IPS-15b (cell line): ENCODE results near the gene FREM1.

ENCODE experiments used
- H3K27me3 ChIP-seq: one replicate; pipeline ENCODE4 v1.6.1; 2013; ENCODE audit warnings: low read length; ENCODE audit not compliant: control insufficient read depth, insufficient read depth
- H3K36me3 ChIP-seq: one replicate; pipeline ENCODE4 v1.6.1; 2013; ENCODE audit warnings: low read length; ENCODE audit not compliant: control insufficient read depth, insufficient read depth
- H3K4me1 ChIP-seq: one replicate; pipeline ENCODE4 v1.6.1; 2013; ENCODE audit warnings: mild to moderate bottlenecking, low read length; ENCODE audit not compliant: control insufficient read depth, insufficient read depth
- H3K4me3 ChIP-seq: one replicate; pipeline ENCODE4 v1.5.1; 2013; ENCODE audit warnings: low read depth, low read length
- H3K9ac ChIP-seq: one replicate; pipeline ENCODE4 v1.6.1; 2013; ENCODE audit warnings: low read depth, mild to moderate bottlenecking, low read length
- H3K9me3 ChIP-seq: one replicate; pipeline ENCODE4 v1.6.1; 2013; ENCODE audit warnings: mild to moderate bottlenecking, low read length; ENCODE audit not compliant: control insufficient read depth, insufficient read depth

FREM1 gene

DNA sequence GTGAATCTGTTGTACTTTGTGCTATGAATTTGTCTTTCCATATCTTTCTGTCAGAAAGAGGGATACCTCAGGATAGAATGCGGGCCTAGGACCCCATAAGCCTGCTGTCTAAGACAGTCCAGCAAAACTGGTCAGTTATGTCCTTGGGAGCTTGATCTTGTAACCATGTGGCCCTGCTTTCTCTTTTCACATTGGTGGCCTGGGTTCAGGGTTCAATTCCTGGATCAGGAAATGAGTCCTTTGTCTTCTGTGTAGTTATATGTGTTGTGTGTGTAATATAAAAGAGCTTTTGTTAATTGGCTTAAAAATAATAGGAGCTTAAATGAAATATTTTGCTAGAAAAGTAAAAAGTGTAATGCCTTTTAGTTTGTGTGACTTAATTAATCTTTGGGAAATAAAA is 16.9 kb downstream of the FREM1 start:
- Histone ChIP-seq H3K4me3 (no peak overlapping the region), H3K4me1 (peaks cover 12% of the 10 kb centered on the region), H3K36me3 (no peaks in the 10 kb centered on the region), H3K9ac (no peak overlapping the region), H3K27me3 (no peaks in the 10 kb centered on the region), H3K9me3 (no peaks in the 10 kb centered on the region)

DNA sequence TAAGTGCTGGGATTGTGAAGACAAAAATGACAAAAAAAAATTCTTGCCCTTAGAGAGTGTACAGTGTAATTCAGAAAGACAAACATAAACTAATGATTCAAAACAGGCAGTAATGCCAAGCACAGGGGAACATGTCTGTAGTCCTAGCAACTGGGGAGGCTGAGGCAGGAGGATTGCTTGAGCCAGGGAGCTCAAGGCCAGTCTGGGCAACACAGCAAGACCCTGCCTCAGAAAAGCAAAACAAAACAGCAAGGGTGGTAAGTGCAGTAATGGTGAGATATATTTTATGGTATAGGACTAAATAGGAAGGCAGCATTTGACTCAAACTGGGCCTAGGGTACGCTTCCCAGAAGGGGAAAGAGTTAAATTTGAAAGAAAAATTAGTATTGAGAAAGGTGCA is 18.9 kb downstream of the FREM1 start:
- no peak overlapping the region for H3K9ac ChIP-seq
- no peak overlapping the region for H3K4me3 ChIP-seq
- no peaks in the 10 kb centered on the region for H3K27me3 ChIP-seq
- no peaks in the 10 kb centered on the region for H3K9me3 ChIP-seq
- peaks cover 17% of the 10 kb centered on the region for H3K4me1 ChIP-seq
- no peaks in the 10 kb centered on the region for H3K36me3 ChIP-seq

DNA sequence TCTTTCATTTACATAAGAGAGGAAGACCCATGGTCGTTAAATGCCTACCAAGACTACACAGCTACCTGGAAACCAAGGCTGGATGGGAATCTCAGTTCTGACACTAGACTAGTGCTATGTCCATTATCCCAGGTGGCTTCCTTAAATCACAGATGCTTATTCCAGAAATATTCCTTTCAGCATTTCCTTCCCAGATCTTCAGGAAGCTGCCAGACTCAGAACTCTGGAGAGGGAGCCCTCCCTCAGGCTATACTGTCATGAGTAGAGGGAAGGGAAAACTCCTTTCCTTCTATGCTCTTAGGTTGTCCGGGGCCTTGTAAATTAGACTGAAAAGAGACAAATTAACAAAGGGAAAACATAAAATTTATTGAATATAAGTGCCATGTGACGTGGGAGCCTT is 20.8 kb downstream of the FREM1 start:
- Histone ChIP-seq H3K4me3 (no peak overlapping the region), H3K27me3 (no peaks in the 10 kb centered on the region), H3K9ac (no peak overlapping the region), H3K9me3 (no peaks in the 10 kb centered on the region), H3K36me3 (no peaks in the 10 kb centered on the region), H3K4me1 (peaks cover 17% of the 10 kb centered on the region)

DNA sequence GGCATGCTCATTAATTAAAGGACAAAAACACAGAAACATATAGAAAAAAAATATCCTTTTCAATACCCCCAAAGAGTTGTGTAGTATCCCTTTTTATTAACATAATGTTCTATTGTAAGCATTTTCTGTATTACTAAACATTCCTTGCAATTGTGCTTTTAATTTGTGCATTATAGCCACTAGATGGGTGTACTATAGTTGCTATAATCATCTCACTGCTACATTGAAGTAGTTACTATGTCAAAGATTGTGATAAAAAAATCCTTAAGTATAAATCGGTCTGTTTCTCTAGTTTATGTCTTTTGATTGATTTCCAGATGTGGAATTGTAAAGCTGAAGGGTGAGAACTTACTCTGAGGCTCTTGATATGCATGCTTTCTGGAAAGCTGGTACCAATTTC is 21.4 kb downstream of the FREM1 start:
- H3K27me3 ChIP-seq, result no peaks in the 10 kb centered on the region
- no peaks in the 10 kb centered on the region for H3K36me3 ChIP-seq
- H3K4me3 ChIP-seq, result no peak overlapping the region
- H3K9me3 ChIP-seq, result no peaks in the 10 kb centered on the region
- peaks cover 17% of the 10 kb centered on the region for H3K4me1 ChIP-seq
- H3K9ac ChIP-seq, result no peak overlapping the region

DNA sequence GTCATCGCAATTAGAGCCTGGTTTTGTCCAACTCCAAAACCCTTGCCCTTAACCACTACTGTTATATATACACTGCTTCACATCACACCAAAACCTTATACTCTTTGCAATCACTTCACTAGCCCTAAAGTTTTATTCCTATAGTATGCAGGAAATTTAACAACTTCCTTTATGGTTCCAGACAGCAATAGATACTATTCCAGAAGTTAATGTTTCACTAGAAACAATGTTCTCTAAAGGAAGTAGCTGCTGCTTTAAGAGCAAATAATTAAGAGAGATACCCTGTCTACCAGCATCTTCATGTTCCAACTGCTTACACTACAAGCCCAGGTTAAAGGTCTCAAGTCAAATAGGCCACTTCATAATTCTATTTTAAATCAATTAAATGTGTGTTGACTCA is 22.0 kb downstream of the FREM1 start:
- Histone ChIP-seq H3K9me3 (no peaks in the 10 kb centered on the region), H3K9ac (no peak overlapping the region), H3K36me3 (no peaks in the 10 kb centered on the region), H3K27me3 (no peaks in the 10 kb centered on the region), H3K4me3 (no peak overlapping the region), H3K4me1 (peaks cover 17% of the 10 kb centered on the region)

DNA sequence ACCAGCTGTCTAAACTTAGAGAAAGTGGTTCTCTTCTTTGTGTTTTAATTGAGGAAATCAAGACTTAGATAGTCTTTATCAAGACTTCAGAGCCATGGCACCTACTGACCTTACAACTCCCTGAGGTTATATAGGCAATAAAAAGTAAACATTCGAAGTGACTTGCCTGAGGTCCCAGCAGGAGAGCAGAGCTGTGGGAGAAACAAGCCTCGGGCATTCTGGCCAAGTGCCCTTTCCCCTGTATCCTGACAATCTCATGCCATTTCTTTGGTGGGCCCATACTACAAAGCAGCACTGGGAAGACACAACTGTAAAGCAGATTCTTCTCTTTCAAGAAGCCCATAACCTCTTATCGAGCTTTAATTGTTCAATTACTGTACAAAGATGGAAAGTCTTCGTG is 23.1 kb downstream of the FREM1 start:
- peaks cover 17% of the 10 kb centered on the region for H3K4me1 ChIP-seq

DNA sequence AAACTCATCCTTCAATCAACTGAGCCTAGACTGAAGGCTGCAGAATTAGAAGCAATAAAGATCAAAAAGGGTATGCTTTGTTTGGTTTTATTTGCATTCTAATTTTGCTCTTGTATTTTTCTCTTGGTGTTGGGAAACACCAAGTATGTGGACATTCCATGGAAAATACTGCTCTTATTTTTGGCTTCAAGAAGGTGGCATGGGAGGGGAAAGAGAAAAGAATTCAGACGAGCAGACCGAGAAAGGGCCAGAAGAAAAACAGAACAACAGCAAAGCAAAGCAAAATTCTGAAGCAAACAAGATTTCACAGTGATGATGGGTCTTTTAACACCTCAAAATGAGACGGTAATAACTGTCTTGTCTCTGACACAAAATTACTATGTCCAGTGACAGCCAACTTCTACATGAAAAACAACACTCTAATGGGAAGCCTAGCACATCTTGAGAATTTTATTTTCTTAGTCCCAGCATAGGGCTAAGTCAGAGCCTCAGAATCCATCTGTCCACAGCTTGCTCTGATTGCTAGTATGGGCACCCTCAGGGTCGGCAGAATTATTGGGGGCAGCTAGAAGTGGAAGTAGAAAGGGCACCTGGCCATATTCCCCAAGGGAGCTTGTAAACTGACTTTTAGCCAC is 26.8 kb downstream of the FREM1 start:
- Histone ChIP-seq H3K9me3 (no peaks in the 10 kb centered on the region), H3K36me3 (no peaks in the 10 kb centered on the region), H3K4me1 (peaks cover 5% of the 10 kb centered on the region), H3K9ac (no peak overlapping the region), H3K27me3 (no peaks in the 10 kb centered on the region), H3K4me3 (no peak overlapping the region)

More for the DNA sequence above, 23.1 kb downstream of the FREM1 start:
- H3K9ac ChIP-seq, result no peak overlapping the region
- H3K27me3 ChIP-seq, result no peaks in the 10 kb centered on the region
- no peak overlapping the region for H3K4me3 ChIP-seq
- H3K9me3 ChIP-seq, result no peaks in the 10 kb centered on the region
- H3K36me3 ChIP-seq, result no peaks in the 10 kb centered on the region

DNA sequence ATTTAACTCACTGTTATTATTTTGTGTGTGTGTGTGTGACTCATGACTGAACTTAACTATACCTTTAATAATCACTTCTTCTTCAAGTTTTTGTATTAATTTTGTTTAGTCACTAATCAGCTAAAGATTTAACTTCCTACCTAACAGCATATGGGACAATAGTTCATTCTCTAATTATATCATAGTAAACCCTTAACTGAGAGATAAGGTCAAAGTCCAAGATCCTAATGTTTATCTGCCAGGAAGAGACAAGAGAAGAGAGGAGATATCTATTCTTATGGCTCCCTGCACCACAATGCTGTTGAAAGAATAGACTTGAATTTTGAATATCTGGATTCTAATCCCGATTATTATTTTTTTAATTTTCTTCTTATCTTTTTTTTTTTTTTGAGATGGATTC is 28.1 kb downstream of the FREM1 start:
- H3K4me1 ChIP-seq, result peaks cover 2% of the 10 kb centered on the region
- no peaks in the 10 kb centered on the region for H3K9me3 ChIP-seq
- H3K4me3 ChIP-seq, result no peak overlapping the region
- no peak overlapping the region for H3K9ac ChIP-seq
- H3K36me3 ChIP-seq, result peaks cover 3% of the 10 kb centered on the region
- no peaks in the 10 kb centered on the region for H3K27me3 ChIP-seq

DNA sequence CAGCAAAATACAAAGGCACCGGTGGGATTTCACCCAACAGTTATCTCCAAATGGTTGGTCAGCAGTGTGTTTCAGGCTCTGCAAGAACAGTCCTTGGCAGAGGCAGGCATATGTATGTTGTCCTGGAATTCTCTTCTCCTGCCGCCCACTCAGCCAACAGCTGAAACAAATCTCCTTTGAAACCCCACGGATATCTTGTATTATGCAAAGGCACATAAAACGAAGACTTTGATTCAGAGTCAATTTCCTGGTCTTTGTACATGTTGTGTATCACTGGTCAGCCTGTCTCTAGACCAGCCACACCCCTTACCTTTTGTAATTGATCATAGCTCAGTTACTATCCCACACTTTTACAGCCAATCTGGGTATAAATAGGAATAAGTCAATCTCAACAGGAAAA is 29.2 kb downstream of the FREM1 start:
- H3K4me3 ChIP-seq, result no peak overlapping the region
- H3K27me3 ChIP-seq, result no peaks in the 10 kb centered on the region
- no peak overlapping the region for H3K9ac ChIP-seq
- peaks cover 3% of the 10 kb centered on the region for H3K36me3 ChIP-seq
- no peaks in the 10 kb centered on the region for H3K9me3 ChIP-seq
- no peaks in the 10 kb centered on the region for H3K4me1 ChIP-seq

DNA sequence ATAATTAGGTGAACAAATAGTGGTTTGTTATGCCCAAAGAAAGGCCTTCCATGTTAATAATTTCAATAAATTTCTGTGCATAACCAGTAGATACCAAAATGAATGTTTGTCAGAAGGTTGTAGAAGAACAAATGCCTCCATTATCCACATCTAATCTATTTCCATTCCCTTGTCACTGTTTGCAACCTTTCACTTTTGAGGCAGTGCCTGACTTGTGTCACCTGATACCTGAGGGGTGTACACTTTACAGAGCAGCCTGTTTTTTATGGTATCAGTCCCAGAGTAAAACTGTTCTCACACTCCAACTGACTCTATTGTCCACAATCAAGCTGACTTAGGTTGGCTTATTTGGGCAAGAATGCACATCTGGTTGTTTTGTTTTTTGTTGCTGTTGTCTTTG is 40.1 kb downstream of the FREM1 start:
- H3K9me3 ChIP-seq, result no peaks in the 10 kb centered on the region
- H3K4me3 ChIP-seq, result no peak overlapping the region
- H3K4me1 ChIP-seq, result no peaks in the 10 kb centered on the region
- no peaks in the 10 kb centered on the region for H3K27me3 ChIP-seq
- no peak overlapping the region for H3K9ac ChIP-seq
- H3K36me3 ChIP-seq, result no peaks in the 10 kb centered on the region

DNA sequence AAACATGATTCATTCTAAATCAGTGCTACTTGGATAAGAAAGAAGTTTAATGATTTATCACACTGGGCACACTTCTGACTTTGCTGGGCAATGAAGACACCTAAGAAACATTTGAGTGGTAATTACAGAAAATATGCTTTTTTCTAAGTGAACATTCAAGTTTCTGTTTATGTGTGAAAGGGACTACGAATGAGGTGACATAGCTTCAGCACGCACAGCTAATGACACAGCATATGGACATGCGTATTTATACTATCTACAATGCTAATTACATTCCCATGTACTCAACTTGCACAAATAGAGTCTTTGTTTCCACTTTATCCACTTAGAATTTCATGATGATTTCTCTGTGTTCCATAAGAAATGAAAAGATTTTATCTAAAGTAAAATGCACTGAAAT is 40.6 kb downstream of the FREM1 start:
- H3K4me1 ChIP-seq, result no peaks in the 10 kb centered on the region
- no peaks in the 10 kb centered on the region for H3K9me3 ChIP-seq
- no peak overlapping the region for H3K9ac ChIP-seq
- H3K36me3 ChIP-seq, result no peaks in the 10 kb centered on the region
- H3K27me3 ChIP-seq, result no peaks in the 10 kb centered on the region
- no peak overlapping the region for H3K4me3 ChIP-seq

DNA sequence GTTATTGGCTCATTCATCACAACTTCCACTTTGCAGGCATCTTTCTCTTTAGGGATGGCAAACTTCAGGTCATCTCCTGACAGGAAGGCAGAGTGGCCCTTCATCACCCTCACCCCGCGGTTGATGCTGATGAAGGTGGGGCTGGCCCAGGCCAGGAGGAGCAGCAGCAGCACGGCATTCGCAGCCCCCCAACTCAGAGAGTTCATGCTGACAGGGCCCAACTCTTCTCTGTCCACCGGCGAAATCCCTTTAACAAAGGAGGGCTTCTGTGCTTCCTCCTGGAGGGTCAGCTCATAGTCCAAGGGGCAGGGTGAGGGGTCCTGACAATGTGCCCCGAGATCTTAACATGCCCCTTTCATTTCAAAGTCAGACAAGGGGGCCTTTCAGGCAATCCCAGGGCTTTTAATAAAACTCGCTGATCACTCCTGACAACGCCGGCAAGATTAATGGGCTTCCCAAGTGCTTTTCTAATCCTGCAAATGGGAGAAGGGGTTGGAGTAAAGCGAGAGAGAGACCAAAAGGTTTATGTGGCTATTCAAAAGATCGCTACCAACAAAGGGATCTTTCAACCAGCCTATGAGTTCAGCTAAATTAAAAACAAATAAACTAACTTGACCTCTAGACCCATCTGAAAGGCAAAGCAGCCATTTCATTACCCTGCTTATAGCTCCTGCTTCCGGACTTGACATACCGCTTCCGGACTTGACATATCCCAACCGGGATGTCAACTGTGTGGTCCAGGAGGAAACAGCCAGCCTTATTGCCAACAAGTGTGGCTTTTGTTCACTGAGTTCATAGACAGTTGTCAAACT is 41.2 kb downstream of the FREM1 start:
- Histone ChIP-seq H3K4me3 (no peak overlapping the region), H3K4me1 (no peaks in the 10 kb centered on the region), H3K9me3 (no peaks in the 10 kb centered on the region), H3K36me3 (no peaks in the 10 kb centered on the region), H3K27me3 (no peaks in the 10 kb centered on the region), H3K9ac (no peak overlapping the region)
